ENCODE measurements around the gene PRKN. TPM values are rescaled to one million over a fixed set of nuclear protein-coding genes. Genes with fewer than 3 reads are reported as not detected.
A peak's percentile ranks its signal among the peaks of the same experiment; 100 is the strongest.

Gene PRKN
- total RNA-seq, 1 donor from 2014 or later, result 2.8 TPM

- no peak overlapping the region for H3K9ac ChIP-seq
- H3K9me3 ChIP-seq (ENCODE audit: low read depth), result no peaks in the 10 kb centered on the region
- no peak overlapping the region for H2AFZ ChIP-seq (replicated peaks)
- H3K4me3 ChIP-seq, result no peak overlapping the region
- H3K27ac ChIP-seq, result no peak overlapping the region
- DNase-seq (ENCODE audit: low spot score), result no peak
- H3F3A ChIP-seq (ENCODE audit: low read depth), result no peaks in the 10 kb centered on the region
- Mint-ChIP-seq H3K27me3 (ENCODE audit: insufficient read depth, low read depth) (peaks cover 4% of the 10 kb centered on the region), H3K27ac (no peak overlapping the region), H3K4me3 (no peak overlapping the region), H3K36me3 (no peaks in the 10 kb centered on the region), H3K9me3 (peaks cover 2% of the 10 kb centered on the region), H3K4me1 (no peaks in the 10 kb centered on the region)
- no peaks in the 10 kb centered on the region for H3K36me3 ChIP-seq
- no peak overlapping the region for H3K4me2 ChIP-seq
- H4K20me1 ChIP-seq (ENCODE audit: low read depth), result no peaks in the 10 kb centered on the region
- TF ChIP-seq CTCF (IDR thresholded peaks at IDR 0.05), result no peak
- no peak for TF ChIP-seq EZH2 (IDR thresholded peaks at IDR 0.05)
- TF ChIP-seq EZH2phosphoT487 (IDR thresholded peaks at IDR 0.05), result no peak
- no peaks in the 10 kb centered on the region for H3K4me1 ChIP-seq
- H3K27me3 ChIP-seq, result no peaks in the 10 kb centered on the region
- no peaks in the 10 kb centered on the region for H3K79me2 ChIP-seq (ENCODE audit: low read depth)
These were observed 173.0 kb downstream of the PRKN start for GRCh38 chr6:162554531-162554930.

GRCh38 chr6:162546905-162547304, 180.7 kb downstream of the PRKN start:
- Mint-ChIP-seq H3K27me3 (ENCODE audit: insufficient read depth, low read depth) (no peaks in the 10 kb centered on the region), H3K27ac (no peak overlapping the region), H3K4me3 (no peak overlapping the region), H3K9me3 (no peaks in the 10 kb centered on the region), H3K4me1 (peaks cover 4% of the 10 kb centered on the region), H3K36me3 (no peaks in the 10 kb centered on the region)
- Histone ChIP-seq H3K4me1 (peaks cover 8% of the 10 kb centered on the region), H3K27ac (no peak overlapping the region), H3K36me3 (no peaks in the 10 kb centered on the region), H2AFZ (replicated peaks) (no peak overlapping the region), H4K20me1 (ENCODE audit: low read depth) (no peaks in the 10 kb centered on the region), H3K9me3 (ENCODE audit: low read depth) (no peaks in the 10 kb centered on the region), H3K4me2 (no peak overlapping the region), H3K79me2 (ENCODE audit: low read depth) (no peaks in the 10 kb centered on the region), H3K27me3 (no peaks in the 10 kb centered on the region), H3F3A (ENCODE audit: low read depth) (peaks cover 8% of the 10 kb centered on the region), H3K9ac (no peak overlapping the region), H3K4me3 (no peak overlapping the region)
- no peak for DNase-seq (ENCODE audit: low spot score)
- no peak for TF ChIP-seq CTCF (IDR thresholded peaks at IDR 0.05)
- TF ChIP-seq EZH2phosphoT487 (IDR thresholded peaks at IDR 0.05), result no peak
- TF ChIP-seq EZH2 (IDR thresholded peaks at IDR 0.05), result no peak

- Histone ChIP-seq H3K4me2 (no peak overlapping the region), H3K4me3 (no peak overlapping the region), H3F3A (ENCODE audit: low read depth) (peaks cover 8% of the 10 kb centered on the region), H4K20me1 (ENCODE audit: low read depth) (no peaks in the 10 kb centered on the region), H3K9ac (no peak overlapping the region), H3K27ac (no peak overlapping the region), H3K9me3 (ENCODE audit: low read depth) (no peaks in the 10 kb centered on the region), H3K36me3 (no peaks in the 10 kb centered on the region), H2AFZ (replicated peaks) (no peak overlapping the region), H3K27me3 (no peaks in the 10 kb centered on the region), H3K79me2 (ENCODE audit: low read depth) (no peaks in the 10 kb centered on the region), H3K4me1 (peaks cover 8% of the 10 kb centered on the region)
- H3K36me3 Mint-ChIP-seq, result no peaks in the 10 kb centered on the region
- no peak for TF ChIP-seq EZH2 (IDR thresholded peaks at IDR 0.05)
- TF ChIP-seq EZH2phosphoT487 (IDR thresholded peaks at IDR 0.05), result no peak
- no peak for TF ChIP-seq CTCF (IDR thresholded peaks at IDR 0.05)
- peak; percentile 35 for DNase-seq (ENCODE audit: low spot score)
- H3K4me3 Mint-ChIP-seq, result no peak overlapping the region
- H3K9me3 Mint-ChIP-seq, result no peaks in the 10 kb centered on the region
- H3K27me3 Mint-ChIP-seq (ENCODE audit: insufficient read depth, low read depth), result no peaks in the 10 kb centered on the region
- H3K4me1 Mint-ChIP-seq, result peaks cover 15% of the 10 kb centered on the region
- no peak overlapping the region for H3K27ac Mint-ChIP-seq
These were observed 184.3 kb downstream of the PRKN start for GRCh38 chr6:162543221-162543620.

Data from neural progenitor cell (in vitro differentiated cells).